SK-N-DZ (cell line): ENCODE results near the gene POMT2.
"Not testable (repeated sequence)": the region's sequence is repeated elsewhere in the genome, so short reads cannot be mapped to it uniquely, and the experiment has no call there.

Experiments
- DNase-seq: peaks from one replicate; pipeline ENCODE4 v3.0.0-alpha.2; 2015; ENCODE audit warnings: low spot score

Gene POMT2

DNA sequence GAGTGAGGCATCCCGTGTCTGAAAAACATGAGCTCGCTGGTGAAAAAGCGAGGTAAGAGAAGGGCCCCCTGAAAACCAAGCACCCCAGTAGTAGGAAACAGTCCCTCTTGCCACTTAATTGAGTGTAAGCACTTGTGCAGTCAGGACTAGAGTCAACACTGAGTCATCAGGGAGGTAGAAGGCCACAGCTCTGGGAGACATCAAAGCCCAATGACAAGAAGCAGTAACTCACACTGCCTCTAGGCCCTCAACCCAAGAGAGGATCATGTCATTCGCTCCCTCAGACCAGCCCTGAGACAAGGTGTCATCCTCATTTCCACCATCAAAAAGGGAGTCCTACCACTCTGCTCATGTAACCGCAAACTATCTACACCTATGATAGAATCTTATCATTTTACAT lies 17.8 kb downstream of the POMT2 start:
- DNase-seq, result no peak

DNA sequence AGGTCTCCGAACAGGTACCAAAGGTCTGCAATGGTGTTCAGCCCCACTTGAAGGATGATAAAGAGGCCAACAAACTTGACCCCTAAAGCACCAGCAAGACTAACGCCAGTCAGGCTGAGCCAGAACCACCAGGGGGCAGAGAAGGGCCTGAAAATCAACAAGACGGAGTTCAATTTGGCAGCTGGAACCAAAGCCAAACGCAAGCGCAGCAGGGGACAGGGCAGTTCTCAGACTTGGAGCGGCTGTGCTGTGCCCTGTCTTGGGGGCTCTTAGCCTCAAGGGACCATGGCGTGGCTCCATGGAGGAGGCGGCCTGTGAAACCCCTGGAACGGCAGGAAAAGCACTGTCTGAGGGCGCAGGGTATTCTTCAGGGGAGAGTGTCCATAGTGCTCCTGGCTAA lies 19.6 kb downstream of the POMT2 start:
- DNase-seq, result peak; percentile 61

DNA sequence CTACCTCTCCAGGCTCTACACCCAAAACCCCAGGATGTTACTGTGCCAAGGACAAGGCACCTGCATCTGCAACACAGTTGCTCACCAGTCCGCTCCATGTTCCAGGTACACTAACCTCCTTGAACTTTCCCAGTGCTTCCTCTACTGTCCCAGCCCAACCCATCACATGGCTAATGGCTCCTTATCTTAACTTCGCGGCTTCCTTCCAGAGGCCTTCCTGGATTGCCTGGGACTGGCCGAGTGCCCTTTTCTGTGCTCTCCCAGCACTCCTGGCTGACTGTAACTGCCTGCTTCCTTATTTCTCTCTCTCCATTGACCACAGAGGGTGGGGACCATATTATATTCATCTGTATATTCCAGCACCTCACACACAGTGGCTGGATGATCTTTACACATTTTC lies 20.9 kb downstream of the POMT2 start:
- no peak for DNase-seq

DNA sequence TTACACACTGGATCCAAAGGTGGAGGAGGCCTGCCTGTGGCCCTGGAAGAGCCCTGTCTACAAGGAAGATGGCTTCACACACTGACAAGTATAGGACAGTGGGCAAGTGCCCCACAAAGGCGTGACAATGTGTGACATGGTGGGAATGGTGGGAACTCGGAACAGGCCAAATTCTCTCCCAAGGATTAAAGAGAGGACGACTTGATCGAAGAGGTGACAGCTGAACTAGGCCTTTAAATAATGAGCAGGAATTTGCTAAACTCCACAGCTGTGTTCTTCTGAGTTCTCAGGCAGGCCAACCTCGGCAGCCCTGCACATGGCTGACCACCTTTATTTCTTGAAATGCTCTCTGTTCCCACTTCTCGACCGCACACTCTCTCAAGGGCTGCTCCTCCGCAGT lies 23.8 kb downstream of the POMT2 start:
- no peak for DNase-seq

DNA sequence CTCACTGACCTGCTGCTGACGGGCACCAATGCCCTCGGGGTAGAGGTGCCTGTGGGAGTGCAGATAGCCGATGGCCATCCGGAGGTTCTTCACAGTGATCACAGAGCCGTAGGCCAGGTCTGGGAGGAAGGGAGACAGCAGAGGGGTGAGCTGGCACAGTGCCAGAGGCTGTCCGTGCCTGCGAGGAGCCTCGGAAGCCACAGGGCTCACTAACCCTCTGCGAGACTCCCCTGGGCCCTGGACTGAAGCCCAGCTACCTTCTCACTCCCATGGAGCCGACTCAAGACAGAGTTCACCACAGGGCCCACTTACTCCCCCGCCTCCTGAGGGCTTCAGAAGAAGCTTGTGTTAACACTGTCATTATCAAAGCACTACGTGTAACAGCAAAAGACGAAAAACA lies 24.5 kb downstream of the POMT2 start:
- no peak for DNase-seq

DNA sequence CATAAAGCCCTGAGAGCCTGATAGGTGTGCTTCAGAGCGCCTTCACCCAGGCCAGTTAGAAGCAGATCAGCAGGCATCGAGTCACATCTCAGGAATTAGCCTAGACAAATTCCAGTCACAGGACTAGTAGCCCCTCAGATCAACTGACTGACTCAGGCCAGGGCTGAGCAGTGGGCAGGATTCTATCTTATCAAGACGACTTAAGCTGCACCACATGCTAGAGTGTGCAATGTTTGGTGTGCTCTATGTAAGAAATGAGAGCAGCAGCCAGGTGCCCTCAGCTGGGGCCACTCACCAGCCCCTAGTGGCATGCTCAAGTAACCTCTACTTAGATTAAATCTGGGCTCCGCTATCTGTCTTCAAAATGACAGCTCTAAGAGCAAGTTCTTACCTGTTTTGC lies 30.0 kb downstream of the POMT2 start:
- no peak for DNase-seq

DNA sequence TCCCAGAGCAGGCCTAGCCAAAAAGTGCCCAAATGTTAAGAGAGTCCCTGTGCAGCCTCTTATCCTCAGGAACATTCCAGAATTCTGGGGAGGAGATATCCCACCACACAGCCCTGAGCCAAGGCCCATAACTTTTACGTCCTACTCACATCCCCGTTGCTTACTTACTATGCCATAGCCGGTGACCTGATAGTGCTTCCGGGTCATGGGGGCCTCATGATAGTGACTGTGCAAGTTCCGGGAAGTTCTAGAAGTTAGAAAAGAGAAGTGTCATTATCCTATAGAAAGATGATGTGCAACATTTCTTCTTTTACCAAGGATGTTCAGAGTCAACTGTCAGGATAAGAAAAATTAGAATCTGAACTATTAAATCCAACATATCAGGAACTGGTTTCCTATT lies 34.1 kb downstream of the POMT2 start:
- no peak for DNase-seq

DNA sequence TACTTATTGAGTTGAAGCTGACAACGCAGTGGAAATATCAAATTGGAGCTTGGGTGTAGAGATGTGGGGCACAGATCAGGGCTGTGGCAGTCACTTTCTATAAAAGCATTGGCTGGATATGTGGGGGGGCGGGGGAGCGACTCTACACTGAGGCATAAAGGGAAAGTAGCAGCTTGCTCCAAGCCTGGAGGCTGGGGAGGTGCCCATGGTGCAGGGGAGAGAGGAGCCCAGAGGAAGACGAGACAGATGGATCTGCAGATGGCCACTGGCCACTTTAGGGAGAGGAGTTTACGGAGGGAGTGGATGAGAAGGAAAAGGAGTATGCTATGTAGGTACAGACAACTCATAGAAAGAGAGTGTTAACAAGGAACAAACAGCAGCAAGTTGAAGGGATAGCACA lies 36.2 kb downstream of the POMT2 start:
- no peak for DNase-seq

DNA sequence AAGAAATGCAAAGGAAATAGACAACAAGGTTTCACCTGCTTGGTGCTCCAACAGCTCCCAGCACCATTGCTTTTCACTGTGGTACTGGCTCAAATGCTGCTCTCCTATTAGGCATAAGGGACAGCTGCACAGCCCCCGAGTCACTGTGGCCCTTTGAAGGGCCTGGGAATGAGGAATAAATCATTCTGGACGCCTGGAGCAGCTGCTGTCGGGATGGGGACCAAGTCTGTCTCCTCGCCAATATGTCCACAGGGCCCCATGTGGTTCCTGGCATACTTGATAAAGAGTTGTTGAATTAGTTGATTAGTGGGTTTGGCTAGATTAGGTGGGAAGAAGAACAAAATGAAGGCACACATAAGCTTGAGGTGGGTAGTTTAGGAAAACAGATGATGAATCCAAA lies 36.6 kb downstream of the POMT2 start:
- DNase-seq, result no peak

DNA sequence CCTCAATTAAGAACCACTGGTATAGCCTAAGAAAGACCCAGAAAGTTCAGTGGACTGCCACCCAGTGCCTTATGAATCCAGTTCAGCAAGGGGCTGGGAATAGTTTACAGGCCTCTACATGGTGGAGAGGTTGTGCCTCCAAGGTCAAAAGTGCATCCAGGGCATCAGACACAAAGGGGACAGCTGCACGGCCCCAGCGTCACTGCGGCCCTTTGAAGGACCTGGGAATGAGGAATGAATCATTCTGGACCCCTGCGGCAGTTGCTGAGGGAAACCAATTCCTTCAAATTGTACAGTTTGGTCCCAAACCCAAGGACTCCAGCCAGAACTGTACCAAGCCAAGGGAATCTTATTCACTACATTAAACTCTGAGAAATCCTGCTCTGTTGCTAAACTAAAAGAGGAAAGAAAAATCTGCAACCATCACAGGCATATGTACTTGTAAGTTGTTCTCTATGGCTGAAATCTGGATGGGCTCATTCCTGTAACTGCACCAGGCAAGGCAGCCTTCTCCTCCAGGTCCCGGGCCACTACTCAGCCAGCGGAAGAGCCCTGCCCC lies 38.8 kb downstream of the POMT2 start:
- no peak for DNase-seq

DNA sequence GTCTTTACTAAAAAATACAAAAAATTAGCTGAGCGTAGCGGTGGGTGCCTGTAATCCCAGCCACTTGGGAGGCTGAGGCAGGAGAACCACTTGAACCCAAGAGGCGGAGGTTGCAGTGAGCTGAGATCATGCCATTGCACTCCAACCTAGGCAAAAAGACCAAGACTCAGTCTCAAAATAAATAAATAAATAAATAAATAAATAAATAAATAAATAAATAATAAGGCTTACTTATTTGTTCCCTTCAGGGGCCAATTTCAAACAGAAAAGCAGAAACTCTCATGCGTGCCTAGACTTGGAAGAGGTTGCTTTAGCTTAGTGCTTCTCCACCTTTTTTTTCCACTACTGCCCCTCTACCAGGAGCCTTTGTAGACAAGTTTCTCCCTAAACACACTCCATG lies 39.8 kb downstream of the POMT2 start:
- DNase-seq, result not testable (repeated sequence)

DNA sequence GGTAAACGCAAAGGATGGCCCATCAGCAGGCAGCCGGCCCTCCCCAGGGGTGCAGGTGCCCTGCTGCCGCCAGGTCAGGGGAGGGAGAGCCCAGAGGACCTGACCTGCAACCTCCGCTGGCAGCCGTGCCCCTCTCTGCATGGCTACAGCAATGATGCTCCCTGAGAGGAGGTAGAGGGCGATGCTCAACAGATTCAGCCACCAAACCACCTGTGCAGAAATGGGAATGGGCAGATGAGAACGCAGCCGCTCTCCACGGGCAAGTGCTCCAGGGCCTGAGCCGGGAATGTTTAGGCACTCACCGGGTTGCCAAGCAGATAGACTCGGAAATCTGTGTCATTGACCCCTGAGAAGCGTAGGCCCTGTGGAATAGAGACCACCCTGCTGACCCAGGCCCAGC lies 41.0 kb downstream of the POMT2 start:
- no peak for DNase-seq

DNA sequence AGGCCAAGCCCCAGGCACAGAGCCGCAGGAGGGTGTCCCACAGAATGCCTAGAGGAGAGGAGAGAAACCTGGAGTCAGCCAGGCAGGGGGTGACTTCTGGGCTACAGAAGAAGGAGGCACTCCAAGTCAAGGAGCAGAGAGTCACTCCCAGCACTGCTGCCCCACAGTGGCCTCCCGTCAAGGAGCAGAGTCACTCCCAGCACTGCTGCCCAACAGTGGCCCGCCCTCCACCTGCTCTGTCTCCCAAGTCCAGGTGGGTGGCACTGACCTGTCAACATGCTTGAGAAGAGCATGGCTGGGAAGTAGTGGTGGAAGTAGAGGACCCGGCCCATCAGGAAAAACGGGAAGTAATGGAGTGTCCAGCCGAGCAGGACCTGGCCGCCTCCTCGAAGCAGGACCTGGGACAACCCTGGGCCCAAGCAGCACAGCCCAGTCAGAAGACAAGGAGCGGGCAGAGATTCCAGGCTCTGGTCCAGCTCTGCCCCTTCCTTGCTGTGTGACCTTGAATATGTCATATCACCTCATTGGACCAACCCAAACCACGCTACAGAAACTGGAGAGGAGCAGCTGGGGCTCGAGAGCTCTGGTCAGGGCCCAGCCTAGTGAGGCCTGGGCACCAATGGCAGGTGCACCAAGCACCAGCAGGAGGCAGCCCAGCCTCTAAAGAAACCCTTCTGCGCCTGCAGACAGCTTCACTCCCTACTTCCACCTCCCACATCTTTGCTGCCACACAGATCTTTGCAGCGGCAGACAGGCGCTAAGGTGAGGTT lies 42.0 kb downstream of the POMT2 start:
- no peak for DNase-seq

DNA sequence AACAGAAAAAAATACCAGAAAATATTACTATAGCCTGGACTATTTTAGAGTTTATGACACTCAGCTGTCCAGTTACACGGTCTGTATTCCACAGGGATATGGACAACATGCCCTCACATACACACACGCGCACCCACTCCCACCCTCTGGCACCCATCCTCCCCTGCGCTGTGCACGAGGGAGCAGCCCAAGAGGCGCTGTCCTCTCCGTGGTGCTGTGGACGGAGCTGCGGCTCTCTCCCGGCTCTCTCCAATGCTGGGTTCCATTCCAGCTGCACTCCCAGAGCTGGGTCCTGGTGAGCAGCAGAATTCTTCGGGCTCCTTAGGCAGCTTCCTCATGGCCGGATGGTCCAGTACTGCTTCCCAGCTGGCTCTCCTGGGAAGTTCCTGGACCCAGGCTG lies 43.7 kb downstream of the POMT2 start:
- no peak for DNase-seq

DNA sequence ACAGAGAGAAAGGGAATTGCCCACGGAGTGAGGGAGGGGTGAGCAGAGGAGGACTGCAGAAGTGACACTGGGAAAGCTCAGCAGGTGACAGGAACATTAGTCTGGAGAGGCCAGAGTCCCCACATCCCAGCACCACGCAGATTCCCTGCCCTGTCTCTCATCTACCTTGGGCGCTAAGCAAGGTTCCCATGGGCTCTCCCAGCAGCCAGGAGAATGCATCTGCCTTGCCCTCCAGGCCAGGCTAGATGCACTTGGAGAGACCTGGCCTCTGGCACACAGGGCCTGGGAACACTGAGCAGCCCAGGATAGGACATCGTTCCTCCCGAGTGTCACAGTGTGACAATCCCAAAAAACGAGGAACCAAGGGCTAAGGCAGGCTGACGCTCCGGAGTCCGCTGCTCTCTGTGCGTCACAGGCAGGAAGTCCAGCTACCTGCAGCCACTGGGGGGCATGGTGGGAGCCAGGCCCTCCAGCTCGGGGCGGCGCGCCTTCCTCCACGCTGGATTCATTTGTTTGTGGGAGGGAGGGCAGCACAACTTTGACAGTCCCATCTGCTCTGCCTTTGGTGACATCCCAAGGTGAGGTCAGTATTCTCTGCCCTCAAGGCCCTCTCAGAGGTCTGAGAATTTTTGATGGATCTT lies 44.3 kb downstream of the POMT2 start:
- DNase-seq, result peak; percentile 35

DNA sequence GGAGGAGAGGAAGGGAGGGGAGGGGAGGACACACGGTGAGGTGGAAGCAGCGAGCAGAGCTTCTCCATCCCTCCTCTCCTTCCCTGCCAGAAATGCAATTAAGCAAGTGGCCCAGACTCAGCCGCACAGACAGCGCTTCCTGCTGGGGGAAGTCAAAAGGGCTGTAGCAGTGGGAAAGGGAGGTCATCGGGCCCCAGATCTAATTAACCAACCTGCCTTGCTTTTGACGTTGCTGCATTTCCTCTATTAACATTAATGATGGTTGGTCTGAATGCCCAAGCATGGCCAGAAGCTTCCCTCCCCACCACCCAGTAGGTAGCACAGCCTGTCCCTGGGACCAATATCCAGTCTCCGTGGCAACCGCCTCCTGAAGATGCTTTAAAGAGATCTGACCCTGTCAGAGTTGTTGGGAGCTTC lies 45.1 kb downstream of the POMT2 start:
- DNase-seq, result peak; percentile 79

DNA sequence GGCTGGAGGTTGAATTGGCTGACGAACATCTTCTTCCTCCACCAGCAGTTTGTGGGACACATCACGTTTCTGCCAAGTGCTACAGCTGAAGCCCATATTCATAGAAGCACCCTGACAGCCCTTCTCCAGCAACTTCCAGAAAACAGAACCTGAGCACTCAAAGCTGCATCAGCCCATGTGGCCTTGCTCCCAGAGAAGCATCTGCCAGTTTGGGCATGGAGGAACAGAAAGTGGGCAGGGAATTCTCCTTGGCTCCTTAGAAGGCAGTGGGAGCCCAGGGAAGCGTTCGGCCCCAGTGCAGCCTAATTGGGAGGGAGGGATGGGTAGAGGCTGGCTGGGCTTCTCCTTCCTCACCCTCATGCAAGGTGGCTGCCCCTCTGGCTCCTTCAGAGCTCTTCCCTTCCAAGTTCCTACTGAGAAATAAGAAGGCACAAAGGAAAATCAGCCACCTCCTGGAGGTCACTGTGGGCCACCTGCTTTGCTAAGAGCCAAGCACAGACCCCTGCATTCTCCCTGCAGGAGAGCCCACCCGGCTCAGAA lies 45.6 kb downstream of the POMT2 start:
- DNase-seq, result no peak

DNA sequence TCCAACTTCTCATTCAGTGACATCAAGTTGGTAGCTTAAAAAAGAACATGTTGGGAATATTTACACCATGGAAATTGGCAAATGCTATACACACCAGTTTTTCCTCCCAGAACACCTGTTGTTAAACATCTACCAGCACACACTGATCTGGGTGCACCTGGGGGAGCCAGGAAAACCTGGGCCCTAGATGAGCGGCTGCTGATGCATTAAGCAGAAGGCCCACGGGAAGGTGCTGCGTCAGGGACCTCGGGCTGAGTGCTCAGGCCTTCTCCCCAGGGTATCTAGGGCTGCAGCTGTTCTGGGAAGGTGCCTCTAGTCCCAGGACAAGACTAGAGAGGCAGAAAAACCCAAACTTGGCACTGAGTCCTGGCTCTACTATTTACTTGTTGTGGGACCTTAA lies 46.9 kb downstream of the POMT2 start:
- DNase-seq, result no peak

DNA sequence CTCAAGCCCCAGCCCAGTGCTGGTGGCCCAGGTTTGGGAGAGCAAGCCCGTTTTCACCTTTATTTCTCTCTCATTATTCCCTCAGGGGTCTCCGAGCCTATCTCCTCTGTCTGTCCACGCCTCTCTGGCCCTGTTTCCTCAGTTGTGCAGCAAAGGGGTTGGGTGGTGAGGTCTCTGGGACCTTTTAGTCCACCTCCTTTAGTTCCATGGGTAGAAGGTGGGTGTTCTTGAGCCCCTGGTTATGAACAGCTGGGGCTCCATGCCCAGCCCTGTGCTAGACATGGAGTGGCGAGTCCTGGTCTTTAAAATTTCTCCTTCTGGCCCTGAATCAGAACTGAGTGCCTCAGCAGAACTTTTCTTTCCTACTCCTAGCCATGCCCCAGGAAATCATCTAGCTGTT lies 48.4 kb downstream of the POMT2 start:
- no peak for DNase-seq

DNA sequence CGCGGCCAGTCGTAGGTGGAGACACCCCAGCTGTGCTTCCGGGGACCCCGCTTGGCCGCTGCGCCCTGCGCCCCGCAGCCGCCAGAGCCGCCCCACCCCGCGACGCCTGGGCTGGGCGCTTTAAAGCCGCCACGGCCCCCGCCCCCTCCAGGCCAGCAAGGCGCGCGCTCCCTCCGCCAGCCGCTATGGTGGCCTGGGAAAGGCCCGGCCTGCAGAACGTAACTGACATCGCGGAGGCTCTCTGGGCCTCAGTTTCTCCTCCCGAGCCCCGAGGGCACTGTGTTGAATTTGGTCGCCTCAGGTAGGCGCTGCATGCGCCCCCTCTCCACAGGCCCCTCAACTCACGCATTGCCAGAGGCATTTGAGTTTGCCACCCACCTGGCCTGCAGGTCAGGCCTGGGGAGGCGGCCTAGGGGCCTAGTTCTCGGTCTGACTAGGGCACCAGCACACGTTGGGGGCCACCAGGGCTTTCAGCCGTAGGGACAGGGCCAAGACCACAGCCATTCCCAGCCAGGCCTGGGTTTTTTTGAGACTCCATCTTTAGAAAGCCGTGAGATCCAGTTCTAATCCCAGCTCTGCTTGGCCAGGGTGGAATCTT lies 49.5 kb downstream of the POMT2 start, which contains the start of gene NGB:
NGB (minus strand) TSS at position 94 of the 598 bp plus-strand sequence. CDS start 269 bp downstream, outside the sequence.
- no peak for DNase-seq

DNA sequence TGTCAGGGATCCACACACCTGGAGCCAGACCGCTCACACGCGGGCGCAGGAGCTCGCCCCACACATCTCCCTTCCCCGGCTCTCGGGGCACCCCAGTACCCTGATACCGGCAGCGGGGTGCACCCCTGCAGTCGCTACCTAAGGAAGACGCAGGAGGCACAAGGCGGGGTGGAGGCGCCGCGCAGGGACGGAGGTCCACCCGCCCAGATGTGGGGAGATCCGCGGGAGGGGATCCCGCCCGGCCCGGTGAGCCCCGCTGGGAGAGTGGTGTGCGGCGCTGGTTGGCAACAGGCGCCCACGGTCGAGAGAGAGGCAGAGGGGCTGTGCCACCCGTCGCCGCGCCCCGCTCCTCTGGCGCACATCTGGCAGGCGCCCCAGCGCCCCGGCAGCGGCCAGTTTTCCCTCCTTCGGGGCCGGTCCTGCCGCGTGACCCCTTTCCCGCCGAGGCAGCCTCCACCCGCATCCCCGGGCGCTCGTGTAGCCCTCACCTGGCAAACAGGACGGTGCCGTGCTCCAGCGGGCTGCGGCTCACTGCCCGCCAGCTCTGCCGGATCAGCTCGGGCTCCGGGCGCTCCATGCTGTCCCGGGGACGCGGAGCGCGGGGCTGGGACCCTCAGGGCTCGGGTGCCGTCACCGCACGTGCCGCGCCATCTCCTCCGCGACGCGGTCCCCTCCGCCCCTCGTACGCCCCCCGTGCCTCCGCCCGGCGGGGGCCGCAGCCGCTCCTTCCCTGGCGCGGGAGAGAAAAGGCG lies 50.1 kb downstream of the POMT2 start:
- no peak for DNase-seq
